HEK293 (cell line): ENCODE measurements around the gene CCDC170.

Source experiments
- BCL6B ChIP-seq: fragments of 450-650 bp; formaldehyde crosslinking; IDR thresholded peaks from 2 replicates; pipeline ENCODE4 v1.5.1; 2017; ENCODE audit warnings: missing biosample characterization, missing genetic modification characterization
- CTCF ChIP-seq: fragments of 450-650 bp; formaldehyde crosslinking; IDR thresholded peaks from 2 replicates; pipeline ENCODE4 v1.5.1; 2016; ENCODE audit warnings: missing biosample characterization, missing genetic modification characterization
- EGR2 ChIP-seq: fragments of 450-650 bp; formaldehyde crosslinking; IDR thresholded peaks from 2 replicates; pipeline ENCODE4 v1.5.1; 2016; ENCODE audit warnings: low read depth, missing biosample characterization, missing genetic modification characterization
- KLF7 ChIP-seq: fragments of 450-650 bp; formaldehyde crosslinking; IDR thresholded peaks from 2 replicates; pipeline ENCODE4 v1.5.1; 2016; ENCODE audit warnings: missing biosample characterization, missing genetic modification characterization, borderline replicate concordance
- RBAK ChIP-seq: fragments of 450-650 bp; formaldehyde crosslinking; IDR thresholded peaks from 2 replicates; pipeline ENCODE4 v1.5.1; 2016; ENCODE audit warnings: missing biosample characterization, missing genetic modification characterization
- REST ChIP-seq: fragments of 450-650 bp; formaldehyde crosslinking; IDR thresholded peaks from 2 replicates; pipeline ENCODE4 v1.5.1; 2016; ENCODE audit warnings: missing biosample characterization, missing genetic modification characterization
- TCF7L2 ChIP-seq: IDR thresholded peaks from 2 replicates; pipeline ENCODE4 v1.6.1; 2011; ENCODE audit warnings: low read depth, mild to moderate bottlenecking, inconsistent platforms, low read length, moderate library complexity, borderline replicate concordance
- WT1 ChIP-seq: fragments of 450-650 bp; formaldehyde crosslinking; IDR thresholded peaks from 2 replicates; pipeline ENCODE4 v1.5.1; 2016; ENCODE audit warnings: missing biosample characterization, missing genetic modification characterization
- ZFHX2 ChIP-seq: fragments of 450-650 bp; formaldehyde crosslinking; conservative IDR thresholded peaks from 2 replicates; pipeline ENCODE4 v1.5.1; 2016; ENCODE audit warnings: missing biosample characterization, missing genetic modification characterization
- ZNF24 ChIP-seq: fragments of 450-650 bp; formaldehyde crosslinking; IDR thresholded peaks from 2 replicates; pipeline ENCODE4 v1.5.1; 2016; ENCODE audit warnings: missing biosample characterization, missing genetic modification characterization
- ZNF311 ChIP-seq: fragments of 450-650 bp; formaldehyde crosslinking; IDR thresholded peaks from 2 replicates; pipeline ENCODE4 v1.5.1; 2017; ENCODE audit warnings: missing biosample characterization, missing genetic modification characterization, borderline replicate concordance
- ZNF791 ChIP-seq: fragments of 450-650 bp; formaldehyde crosslinking; IDR thresholded peaks from 2 replicates; pipeline ENCODE4 v1.5.1; 2016; ENCODE audit warnings: missing biosample characterization, missing genetic modification characterization

GRCh38 chr6:151506761-151507160 lies 12.9 kb downstream of the CCDC170 start:
- TF ChIP-seq CTCF (tag by site-specific recombination) = no peak
- no peak for TF ChIP-seq EGR2
- TF ChIP-seq KLF7 = no peak
- no peak for TF ChIP-seq RBAK (tag by site-specific recombination)
- no peak for TF ChIP-seq REST
- no peak for TF ChIP-seq ZNF311 (tag by site-specific recombination)
- no peak for TF ChIP-seq ZFHX2 (tag by site-specific recombination)
- no peak for TF ChIP-seq BCL6B (tag by site-specific recombination)
- TF ChIP-seq ZNF24 (tag by site-specific recombination) = no peak
- no peak for TF ChIP-seq WT1 (tag by site-specific recombination)
- TF ChIP-seq ZNF791 = no peak
- no peak for TF ChIP-seq TCF7L2
